ENCODE data around the gene POLN. TPM values are rescaled to one million over a fixed set of nuclear protein-coding genes. Genes with fewer than 3 reads are reported as not detected.

POLN gene
- total RNA-seq, 4 donors from 2014 or later, result 2.6 to 10.6 (median 6.8) TPM

- TF ChIP-seq CTCF (IDR thresholded peaks at IDR 0.05; ENCODE audit: low read depth), result no peak
Observed at GRCh38 chr4:2256781-2257191, 14.9 kb upstream of the POLN start.

GRCh38 chr4:2256156-2256731, 14.3 kb upstream of the POLN start:
- no peak for TF ChIP-seq CTCF (IDR thresholded peaks at IDR 0.05; ENCODE audit: low read depth)

- no peak for TF ChIP-seq CTCF (IDR thresholded peaks at IDR 0.05; ENCODE audit: low read depth)
Observed at GRCh38 chr4:2255501-2256155, 13.7 kb upstream of the POLN start.

GRCh38 chr4:2254665-2255500, 13.0 kb upstream of the POLN start:
- no peak for TF ChIP-seq CTCF (IDR thresholded peaks at IDR 0.05; ENCODE audit: low read depth)

GRCh38 chr4:2253160-2254084, 11.5 kb upstream of the POLN start:
- TF ChIP-seq CTCF (IDR thresholded peaks at IDR 0.05; ENCODE audit: low read depth), result no peak

- no peak for TF ChIP-seq CTCF (IDR thresholded peaks at IDR 0.05; ENCODE audit: low read depth)
Observed at GRCh38 chr4:2252530-2253091, 10.7 kb upstream of the POLN start.
